GM18520 (cell line): ENCODE measurements around the gene ZNF580.

Source experiments
- ATAC-seq: cut with Tn5 transposase; IDR thresholded peaks from one replicate; pipeline ENCODE4 v1.9.1; 2021; ENCODE audit not compliant: unreplicated experiment

Gene ZNF580, protein sequence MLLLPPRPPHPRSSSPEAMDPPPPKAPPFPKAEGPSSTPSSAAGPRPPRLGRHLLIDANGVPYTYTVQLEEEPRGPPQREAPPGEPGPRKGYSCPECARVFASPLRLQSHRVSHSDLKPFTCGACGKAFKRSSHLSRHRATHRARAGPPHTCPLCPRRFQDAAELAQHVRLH

DNA sequence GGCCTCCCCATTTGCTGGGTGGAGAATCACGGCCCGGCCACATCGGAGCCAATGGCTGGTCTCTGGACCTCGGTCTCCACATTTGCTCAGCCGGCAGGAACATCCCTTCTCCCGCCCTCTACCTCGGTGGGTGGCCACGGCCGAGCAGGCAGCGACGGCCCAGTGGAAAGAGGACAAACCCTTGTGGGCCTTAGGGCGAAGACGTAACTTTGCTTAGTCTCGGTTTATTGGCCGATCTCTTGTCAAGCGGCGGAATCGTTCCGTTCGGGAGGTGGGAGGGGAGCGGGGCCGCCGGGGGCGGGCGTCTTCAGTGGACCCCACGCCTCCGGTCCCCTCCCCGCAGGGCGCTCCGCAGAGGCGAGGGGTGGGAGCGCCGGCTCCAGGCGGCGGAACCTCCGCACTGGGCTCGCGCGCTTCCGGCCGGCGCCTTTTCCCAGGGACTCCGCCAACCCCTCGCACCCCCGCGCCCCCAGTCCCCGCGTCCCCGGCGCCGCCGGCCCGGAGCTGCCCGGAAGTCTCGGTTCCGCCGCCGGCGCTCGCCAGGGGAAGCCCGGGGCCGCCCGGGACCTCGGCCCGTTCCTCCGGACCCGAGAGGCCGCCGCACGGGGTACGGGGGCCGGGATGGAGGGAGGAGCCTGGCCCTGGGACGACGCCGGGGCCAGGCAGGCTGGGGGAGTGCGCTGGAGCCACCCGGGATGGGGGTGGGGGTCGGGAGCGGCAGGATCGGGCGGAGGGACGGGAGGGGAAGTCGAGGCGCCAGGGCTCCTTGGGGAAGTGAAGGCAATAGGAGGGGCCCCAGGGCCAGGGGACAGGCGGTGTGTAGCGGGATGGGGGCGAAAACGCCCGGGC, at the start of gene ZNF580:
TSS of gene ZNF580 (plus strand) at position 426 of the 849 bp plus-strand sequence. CDS start 1,507 bp downstream, outside the sequence.
- no peak for ATAC-seq

DNA sequence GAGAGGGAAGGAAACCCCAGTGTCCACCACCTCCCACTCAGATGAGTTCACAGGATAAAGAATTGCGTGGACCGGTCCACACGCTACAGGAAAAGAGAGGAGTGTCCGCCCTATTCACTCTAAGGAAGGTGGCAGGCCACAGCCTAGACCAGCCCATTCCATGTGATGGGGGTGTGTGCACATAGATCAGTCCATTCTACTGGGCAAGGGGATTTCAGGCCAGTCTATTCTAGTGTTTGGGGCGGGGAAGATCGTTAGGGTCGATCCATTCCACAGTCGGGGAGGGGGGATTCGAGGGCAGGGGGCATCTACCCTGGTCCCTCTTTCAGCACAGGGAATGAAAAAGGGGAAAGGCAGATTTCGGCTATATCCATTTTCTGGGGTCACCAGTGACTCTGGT, 49.2 kb upstream of the ZNF580 start:
- no peak for ATAC-seq

DNA sequence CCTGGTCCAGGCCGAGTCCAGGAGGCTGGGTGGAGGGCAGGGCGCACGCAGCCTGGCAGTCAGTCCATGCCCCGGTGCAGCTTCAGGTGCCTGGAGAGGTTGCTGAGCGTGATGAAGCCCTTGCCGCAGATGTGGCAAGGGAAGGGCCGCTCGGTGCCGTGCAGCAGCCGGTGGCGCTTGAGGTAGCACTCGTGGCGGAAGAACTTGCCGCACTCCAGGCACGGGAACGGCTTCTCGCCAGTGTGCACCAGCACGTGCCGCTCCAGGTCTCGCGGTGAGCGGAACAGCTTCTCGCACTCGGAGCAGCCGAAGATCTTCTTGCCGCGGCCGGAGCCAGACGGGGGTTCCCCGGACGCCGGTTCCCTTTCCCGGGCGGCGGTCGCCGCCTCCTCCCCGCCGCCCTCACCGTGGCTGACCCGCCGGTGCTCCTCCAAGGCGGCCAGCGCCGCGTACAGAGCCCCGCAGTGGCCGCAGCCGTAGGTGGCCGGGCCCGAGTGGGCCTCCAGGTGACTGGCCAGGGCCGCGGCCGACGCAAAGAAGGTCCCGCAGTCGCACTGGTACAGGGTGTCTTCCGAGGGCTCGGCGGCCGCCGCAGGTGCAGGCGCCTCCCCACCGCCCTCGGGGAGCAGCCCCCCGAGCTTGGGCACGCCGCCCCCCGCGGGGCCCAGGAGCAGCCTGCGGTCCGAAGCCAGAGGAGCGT, 48.3 kb upstream of the ZNF580 start:
- ATAC-seq: no peak

DNA sequence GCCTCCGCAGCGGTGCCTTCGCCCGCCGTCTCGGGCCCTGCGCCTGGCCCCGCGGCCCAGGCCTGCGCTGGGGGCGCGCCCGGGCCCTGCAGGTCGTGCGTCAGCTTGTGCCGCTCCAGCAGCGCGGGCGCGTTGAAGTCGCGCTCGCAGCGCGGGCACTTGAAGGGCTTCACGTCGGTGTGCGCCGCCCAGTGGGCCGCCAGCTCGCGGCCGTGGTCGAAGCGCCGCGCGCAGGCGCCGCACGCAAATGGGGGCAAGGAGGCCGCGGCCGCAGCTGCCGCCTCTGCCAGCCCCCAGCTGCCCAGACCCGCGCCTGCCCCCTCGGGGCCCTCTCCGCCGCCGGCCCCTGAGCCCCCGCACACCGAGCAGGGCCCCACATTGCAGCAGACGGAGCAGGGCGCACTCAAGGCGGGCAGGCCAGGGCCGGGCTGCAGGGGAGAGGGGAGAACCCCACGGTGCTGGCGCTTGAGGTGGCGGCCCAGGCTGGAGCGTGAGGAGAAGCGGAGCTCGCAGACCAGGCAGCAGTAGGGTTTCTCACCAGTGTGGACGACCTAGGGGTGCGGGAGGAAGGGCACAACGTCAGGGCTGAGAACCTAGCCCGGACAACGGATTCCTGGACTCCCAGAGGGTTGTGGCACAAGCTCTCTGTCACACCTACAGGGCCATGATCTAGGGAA, 47.6 kb upstream of the ZNF580 start:
- no peak for ATAC-seq

DNA sequence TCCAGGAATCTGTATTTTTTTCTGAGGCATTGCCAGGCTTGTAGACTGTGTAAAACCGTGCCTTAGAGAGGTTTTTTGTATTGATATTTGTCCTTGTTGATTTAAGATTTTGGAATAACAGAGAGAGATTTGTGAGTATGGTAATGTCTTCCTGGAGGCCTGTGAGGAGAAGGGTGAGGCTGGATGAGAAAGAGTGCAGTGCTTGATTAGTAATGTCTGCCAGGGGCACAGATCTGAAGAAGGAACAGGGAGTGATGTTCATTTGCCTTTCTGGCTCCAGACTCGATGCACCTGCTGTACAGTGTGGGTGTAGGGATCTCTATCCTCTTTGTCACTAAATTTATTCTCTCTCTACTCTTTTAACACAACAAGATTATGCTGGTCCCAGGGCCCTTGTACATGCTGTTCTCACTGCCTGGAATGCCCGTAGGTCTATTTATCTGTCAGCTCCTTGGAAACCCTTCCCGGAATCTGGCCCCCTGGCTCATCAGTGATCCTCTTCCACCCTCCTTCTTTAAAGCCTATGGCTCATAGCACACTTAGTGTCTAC, 45.7 kb upstream of the ZNF580 start:
- no peak for ATAC-seq

DNA sequence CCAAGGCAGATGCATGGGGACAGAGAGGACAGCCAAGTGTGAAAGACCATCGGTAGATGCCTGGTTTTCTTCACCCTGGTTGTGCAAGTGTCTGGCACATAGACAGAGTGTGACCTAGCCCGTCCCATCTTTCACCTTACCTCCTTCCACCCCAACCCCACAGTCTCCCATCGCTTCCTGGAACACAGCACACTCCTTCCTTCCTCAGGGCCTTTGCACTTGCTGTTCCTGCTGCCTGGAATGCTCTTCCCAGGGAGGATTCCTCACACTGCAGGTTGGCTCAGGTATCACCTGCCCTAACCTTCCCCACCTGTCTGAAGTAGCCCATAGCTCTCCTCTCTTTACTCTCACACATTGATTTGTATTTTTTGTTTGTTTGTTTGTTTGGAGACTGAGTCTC, 44.5 kb upstream of the ZNF580 start:
- no peak for ATAC-seq

DNA sequence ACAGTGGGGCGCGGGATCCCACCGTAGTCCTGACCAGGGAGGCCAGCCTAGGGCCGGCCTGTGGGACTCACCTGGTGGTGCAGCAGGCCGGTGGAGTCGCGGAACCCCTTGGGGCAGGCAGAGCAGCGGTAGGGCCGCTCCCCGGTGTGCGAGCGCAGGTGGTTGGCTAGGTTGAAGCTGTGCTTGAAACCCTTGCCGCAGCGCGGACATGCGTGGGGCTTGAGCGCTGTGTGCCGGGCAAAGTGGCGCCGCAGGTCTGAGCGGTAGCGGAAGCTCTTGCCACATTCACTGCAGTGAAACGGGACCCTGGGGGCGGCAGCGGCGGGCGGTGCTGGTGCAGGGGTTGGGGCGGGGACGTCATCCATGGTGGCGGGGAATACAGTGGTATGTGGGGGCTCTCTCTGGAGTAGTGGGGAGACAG, 43.3 kb upstream of the ZNF580 start:
- ATAC-seq: no peak

DNA sequence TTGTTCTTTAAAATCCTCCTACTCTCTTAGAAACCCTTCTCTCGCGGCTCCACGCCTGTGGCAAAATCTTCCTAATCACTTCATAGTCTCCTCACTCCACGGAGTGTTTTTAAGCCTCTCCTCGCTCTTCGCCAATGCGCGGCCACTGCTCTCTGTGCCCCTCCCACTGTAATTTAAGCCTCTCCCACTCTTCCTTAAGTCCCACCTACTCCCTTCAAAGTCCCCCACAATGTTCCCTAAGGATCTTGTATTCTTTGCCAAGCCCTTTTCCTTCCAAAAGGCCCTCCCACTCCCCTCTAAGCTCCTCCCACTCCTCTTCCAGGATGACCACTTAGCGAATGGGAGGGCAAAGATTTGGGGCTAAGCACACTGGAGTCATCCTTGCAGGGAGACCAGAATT, 42.8 kb upstream of the ZNF580 start:
- no peak for ATAC-seq

DNA sequence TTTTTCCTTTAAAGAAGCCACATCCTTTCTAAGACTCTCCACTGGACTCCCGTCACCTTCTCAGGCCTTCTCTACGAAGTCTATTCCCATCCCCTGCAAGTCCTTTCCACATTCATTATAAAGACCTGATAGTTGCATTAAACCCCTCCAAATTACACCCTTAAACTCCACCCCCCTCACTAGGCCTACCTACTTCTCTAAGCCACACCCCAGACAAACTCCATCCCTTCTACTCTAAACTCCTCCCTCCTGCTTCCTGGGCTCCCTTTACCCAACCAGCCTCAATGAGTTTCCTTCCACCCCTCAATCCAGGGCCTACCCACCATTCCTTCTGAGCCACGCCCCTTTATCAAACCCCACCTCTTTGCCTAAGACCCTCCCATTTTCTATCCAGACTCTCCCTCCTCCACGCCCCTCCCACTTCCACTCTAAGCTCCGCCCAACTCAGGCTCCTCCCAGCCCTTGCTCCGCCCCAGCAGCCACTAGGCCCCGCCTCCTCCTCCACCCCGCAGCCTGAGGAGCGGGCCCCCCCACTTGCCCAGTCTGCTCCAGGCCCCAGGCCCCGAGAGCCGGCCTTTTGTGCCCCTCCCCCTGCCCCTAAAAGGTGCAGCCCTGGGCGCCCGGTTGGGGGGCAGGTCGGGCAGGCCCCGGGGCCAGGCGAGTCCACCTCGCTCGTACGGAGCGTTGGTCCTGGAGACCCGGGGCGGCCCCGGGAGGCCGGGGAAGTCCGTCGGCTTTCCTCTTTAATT, 41.9 kb upstream of the ZNF580 start:
- ATAC-seq: peak; percentile 31

DNA sequence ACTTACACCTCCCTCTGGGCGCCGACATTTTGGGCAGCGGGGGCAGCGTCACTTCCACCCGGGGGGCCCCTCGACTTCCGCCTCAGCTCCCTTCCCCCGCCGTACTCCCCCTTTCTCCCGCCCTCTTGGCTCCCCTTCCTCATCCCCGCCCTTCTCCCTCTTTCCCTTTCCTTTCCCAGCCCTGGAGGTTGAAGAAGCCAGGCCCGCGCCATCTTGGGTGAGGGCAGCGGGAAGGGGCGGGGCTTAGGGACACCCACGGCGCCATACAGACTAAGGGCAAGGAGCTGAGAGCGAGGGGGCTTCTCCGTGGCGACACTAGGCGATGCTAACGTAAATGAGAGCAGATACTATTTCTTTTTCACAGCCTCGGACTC, 41.3 kb upstream of the ZNF580 start, which contains the start of gene FIZ1:
TSS of gene FIZ1 (minus strand) at position 50 of the 374 bp plus-strand sequence. CDS start 1,652 bp downstream, outside the sequence.
- peak; percentile 30 for ATAC-seq

DNA sequence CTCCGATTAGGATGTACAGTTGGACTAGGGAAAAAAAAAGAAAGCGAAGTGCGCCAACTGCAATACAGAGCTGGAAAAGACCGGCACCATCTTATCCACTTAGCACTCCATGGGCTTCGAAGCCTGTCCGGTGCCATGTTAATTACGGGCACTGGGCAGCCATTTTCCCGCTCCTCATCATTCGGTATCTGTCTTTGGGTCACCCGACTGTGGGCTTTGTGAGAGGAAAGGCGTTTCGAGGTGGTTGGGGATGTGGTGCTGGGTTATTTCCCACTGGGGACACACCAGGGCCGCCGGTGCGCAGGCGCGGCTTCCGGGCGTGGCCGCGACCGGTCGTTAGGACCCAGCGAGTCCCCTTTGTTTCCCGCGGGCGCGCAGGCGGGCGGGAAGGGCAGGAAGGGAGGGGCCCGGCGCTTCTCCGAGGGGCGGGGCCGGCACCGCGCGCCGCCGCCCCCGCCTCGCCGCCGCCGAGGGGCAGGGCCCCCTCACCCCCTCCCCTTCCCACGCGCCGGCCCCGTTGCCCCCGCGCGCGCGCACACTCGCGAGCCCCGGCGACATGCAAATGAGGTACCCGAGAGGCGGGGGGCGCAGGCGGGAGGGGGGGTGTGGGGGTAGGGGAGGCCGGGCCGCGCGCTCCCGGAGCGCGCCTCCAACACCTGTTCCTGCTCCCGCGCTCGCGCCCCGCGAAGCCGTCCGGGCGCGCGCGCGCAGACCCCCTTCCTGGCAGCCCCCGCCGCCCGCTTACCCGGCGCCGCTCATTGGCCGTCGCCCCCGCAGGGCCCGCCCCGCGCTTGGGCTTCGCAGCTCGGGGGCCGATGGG, 40.8 kb upstream of the ZNF580 start, which contains the start of gene ZNF524:
TSS of gene ZNF524 (plus strand) at position 447 of the 820 bp plus-strand sequence. CDS start 1,825 bp downstream, outside the sequence.
- ATAC-seq: peak; percentile 31

DNA sequence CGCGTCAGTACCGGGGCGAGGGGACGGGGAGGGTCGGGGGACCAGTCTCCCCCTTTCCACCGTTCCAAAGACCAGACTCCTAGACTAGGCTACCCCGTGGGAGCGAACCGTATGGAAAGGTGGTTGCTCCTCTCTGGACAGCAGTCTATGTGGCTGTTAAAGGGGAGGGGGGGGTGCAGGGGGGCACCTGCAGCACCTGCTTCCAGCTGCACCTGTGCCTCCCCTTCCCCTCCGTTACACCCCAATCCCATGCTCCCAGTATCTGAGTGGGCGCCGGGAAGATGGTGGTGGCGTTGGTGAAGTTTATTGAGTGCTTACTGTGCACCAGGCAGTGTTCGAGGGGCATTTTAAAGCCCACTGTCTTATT, 40.2 kb upstream of the ZNF580 start:
- ATAC-seq: no peak

DNA sequence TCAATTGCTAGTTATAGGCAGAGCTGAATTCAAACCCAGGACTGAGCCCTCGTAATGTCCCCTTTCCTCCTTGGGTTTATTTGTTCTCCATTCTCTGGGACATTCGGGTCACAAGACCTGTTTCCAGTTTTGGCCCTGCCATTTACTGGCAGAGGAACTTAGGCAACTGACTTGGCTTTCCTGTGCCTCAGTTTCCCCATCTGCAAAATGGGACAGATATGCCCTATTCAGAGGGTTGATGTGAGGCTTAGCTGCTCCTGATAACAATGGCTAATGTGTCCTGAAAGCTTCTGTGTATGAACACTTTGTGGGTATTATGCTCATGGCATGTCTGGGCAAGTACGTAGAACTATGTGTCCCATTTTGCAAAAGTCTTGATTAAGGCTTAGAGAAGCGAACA, 39.7 kb upstream of the ZNF580 start:
- no peak for ATAC-seq

DNA sequence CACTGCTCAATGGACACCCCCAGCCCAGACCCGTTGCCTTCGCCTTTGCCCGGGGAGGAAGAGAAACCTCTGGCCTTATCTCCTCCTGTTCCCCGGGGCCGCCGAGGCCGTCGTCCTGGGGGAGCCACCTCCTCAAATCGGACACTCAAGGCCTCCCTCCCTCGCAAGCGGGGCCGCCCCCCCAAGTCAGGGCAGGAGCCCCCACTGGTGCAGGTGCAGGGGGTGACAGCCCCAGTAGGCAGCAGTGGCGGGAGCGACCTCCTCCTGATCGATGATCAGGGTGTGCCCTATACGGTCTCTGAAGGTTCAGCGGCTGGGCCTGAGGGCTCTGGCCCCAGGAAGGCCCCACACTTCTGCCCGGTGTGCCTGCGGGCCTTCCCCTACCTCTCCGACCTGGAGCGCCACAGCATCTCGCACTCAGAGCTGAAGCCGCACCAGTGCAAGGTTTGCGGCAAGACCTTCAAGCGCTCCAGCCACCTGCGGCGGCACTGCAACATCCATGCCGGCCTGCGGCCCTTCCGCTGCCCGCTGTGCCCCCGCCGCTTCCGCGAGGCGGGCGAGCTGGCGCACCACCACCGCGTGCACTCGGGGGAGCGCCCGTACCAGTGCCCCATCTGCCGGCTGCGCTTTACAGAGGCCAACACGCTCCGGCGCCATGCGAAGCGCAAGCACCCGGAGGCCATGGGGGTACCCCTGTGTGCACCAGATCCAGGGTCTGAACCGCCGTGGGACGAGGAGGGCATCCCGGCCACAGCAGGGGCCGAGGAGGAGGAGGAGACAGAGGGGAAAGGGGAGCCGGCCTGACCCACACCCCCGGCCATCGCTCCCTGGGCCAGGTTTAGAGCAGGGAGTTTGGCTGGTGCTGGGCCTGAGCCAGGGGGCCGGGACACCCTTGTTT, 38.4 kb upstream of the ZNF580 start:
- ATAC-seq: no peak

DNA sequence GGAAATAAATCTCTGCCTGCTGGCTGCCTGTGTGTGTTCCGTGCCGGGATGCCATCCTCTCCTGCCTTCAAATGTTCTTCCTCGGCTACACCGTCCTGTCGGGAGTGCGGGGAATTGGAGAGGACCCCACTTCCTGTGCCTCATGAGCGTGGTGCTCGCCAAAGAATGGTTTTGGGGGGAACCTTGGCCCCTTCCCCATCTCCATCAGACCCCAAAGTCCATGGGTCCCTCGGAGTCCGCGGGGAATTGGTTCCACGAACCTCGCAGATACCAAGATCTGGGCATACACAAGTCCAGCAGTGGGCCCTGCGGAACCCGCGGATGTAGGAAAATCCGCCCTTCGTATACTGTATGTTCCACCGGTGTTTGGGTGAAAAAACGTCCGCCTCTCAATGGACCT, 37.7 kb upstream of the ZNF580 start:
- ATAC-seq: no peak

DNA sequence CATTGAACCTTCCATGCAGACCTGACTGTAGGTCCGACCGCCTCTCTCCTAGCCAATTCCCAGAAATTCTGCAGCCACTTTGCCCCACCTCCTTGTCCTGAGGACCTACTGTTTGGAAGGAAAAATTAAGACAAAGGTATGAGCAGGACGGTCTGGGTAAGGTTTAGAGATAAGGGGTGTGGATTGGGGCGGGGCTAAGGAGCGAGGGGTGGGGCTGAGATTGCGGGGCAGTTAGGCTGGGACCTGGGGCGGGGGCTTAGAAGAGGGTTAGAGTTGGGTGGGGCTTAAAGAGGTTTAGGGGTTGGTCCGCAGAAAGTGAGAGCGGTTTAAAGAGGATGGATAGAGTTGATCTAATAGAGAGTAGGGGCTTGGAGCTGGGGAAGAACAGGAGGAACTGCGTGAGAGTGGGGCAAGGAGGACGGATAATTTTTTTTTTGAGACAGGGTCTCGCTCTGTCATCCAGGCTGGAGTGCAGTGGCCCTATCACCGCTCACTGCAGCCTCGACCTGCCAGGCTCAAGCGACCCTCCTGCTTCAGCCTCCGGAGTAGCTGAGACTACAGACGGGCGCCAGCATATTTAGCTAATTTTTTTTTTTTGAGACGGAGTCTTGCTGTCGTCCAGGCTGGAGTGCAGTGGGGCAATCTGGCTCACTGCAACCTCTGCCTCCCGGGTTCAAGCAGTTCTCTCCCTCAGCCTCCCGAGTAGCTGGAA, 37.1 kb upstream of the ZNF580 start:
- ATAC-seq: no peak

DNA sequence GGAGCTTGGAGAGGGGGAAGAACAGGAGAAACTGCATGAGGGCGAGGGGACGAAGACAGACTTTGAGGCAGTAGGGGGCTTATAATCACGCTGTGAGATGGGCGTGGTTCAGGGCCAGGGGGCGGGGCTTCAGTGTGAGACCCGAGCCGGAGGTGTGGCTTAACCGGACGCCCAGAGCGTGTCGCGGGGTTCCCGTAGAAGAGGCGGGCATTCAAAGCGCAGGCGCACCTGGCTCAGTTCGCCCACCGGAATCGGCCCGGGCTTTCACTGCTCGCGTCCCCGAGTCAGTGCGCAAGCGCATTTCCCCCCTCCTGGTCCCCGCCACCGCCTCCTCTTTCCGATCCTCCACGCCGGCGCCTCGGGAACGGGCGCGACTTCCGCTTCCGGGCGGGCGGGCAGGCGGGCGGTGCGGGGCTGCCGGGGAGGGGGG, 35.6 kb upstream of the ZNF580 start:
- peak; percentile 55 for ATAC-seq
